GM18511 (cell line): ENCODE results near the gene BTN1A1.
A peak's percentile ranks its signal among the peaks of the same experiment; 100 is the strongest.
"Not testable (repeated sequence)": the region's sequence is repeated elsewhere in the genome, so short reads cannot be mapped to it uniquely, and the experiment has no call there.

Source experiments
- ATAC-seq: cut with Tn5 transposase; IDR thresholded peaks from one replicate; pipeline ENCODE4 v1.9.1; 2021; ENCODE audit warnings: mild to moderate bottlenecking, moderate library complexity; ENCODE audit not compliant: unreplicated experiment

BTN1A1 gene, protein sequence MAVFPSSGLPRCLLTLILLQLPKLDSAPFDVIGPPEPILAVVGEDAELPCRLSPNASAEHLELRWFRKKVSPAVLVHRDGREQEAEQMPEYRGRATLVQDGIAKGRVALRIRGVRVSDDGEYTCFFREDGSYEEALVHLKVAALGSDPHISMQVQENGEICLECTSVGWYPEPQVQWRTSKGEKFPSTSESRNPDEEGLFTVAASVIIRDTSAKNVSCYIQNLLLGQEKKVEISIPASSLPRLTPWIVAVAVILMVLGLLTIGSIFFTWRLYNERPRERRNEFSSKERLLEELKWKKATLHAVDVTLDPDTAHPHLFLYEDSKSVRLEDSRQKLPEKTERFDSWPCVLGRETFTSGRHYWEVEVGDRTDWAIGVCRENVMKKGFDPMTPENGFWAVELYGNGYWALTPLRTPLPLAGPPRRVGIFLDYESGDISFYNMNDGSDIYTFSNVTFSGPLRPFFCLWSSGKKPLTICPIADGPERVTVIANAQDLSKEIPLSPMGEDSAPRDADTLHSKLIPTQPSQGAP

GRCh38 chr6:26500102-26500501 lies at the start of gene BTN1A1:
BTN1A1 (plus strand) TSS chr6:26500303; CDS start chr6:26501287, 984 bp downstream.
- no peak for ATAC-seq

DNA sequence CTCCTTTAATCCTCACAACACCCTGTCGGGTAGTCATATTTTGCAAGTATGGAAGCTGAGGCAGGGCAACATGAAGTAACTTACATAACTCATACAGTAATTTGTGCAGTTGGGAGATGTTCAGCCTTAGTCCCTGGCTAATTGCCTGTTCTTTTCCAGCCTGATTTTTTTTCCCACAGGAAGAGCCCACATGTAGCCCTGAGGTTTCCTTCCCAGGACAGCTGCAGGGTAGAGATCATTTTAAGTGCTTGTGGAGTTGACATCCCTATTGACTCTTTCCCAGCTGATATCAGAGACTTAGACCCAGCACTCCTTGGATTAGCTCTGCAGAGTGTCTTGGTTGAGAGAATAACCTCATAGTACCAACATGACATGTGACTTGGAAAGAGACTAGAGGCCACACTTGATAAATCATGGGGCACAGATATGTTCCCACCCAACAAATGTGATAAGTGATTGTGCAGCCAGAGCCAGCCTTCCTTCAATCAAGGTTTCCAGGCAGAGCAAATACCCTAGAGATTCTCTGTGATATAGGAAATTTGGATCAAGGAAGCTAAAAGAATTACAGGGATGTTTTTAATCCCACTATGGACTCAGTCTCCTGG lies 47.4 kb upstream of the BTN1A1 start:
- no peak for ATAC-seq

DNA sequence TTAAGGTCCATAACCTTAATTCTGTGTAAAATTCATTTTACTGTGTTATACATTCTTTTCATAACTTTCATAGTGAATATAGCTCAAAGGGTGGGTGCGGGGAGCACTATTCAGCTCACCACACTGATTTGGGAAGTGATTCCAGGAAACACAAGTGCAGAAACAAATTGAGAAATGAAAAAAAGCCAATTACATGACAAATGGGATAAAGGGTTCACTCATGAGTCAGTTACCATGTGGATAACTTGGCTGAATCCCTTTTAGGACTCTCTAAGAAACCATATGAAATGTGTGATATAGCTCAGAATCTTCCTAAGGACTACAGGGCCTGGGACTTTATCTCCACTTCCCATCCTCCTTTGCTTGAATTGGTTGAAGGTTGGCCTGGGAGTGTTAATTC lies 45.5 kb upstream of the BTN1A1 start:
- ATAC-seq, result no peak

- no peak for ATAC-seq
These were observed 44.6 kb upstream of the BTN1A1 start for GRCh38 chr6:26455357-26455970.

DNA sequence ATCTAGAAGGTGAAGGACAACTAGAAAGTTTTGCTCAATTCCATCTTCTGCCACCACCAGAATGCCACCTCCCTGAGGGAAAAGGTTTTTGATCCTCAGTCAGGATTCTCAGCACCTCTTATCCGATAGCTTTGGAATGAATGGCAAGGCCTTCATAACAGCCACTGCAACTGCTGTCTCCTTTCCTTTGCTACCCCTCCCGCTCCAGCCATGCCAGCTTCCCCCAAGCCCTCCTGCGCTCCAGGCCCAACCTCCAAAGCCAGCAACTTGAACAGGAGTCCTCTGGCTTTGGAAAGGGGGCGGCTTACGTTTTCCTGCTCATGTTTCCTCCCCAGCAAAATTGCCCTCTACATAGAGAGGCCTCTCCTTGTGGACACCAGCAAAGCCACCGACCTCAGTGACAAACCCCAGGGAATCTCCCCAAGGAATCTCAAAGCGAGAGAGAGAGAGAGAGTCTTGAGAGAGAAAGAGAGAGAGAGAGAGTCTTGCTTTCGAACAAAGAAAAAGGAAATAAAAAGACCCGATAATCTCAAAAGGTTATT lies 42.8 kb upstream of the BTN1A1 start:
- peak; percentile 31 for ATAC-seq

GRCh38 chr6:26457806-26458688 lies 42.1 kb upstream of the BTN1A1 start, which contains the start of gene BTN2A1:
BTN2A1 (plus strand) TSS chr6:26457955; CDS start chr6:26458637, 682 bp downstream.
- peak; percentile 99 for ATAC-seq

- ATAC-seq, result no peak
These were observed 40.9 kb upstream of the BTN1A1 start for GRCh38 chr6:26459023-26459810.

DNA sequence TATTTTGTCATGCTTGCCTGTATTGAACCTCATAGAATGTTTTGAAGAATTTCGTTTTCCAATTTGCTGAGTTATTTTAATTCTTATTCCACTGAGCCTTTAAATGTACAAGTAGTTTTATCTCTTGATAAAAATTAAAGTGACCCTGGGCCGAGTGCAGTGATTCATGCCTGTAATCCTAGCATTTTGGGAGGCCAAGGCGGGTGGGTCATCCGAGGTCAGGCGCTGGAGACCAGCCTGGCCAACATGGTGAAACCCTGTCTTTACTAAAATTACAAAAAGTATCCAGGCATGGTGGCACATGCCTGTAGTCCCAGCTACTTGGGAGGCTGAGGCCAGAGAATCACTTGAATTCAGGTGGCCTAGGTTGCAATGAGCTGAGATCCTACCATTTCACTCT lies 38.8 kb upstream of the BTN1A1 start:
- not testable (repeated sequence) for ATAC-seq

GRCh38 chr6:26464014-26464413 lies 36.1 kb upstream of the BTN1A1 start:
- ATAC-seq, result no peak

- no peak for ATAC-seq
These were observed 35.5 kb upstream of the BTN1A1 start for GRCh38 chr6:26464416-26465131.

DNA sequence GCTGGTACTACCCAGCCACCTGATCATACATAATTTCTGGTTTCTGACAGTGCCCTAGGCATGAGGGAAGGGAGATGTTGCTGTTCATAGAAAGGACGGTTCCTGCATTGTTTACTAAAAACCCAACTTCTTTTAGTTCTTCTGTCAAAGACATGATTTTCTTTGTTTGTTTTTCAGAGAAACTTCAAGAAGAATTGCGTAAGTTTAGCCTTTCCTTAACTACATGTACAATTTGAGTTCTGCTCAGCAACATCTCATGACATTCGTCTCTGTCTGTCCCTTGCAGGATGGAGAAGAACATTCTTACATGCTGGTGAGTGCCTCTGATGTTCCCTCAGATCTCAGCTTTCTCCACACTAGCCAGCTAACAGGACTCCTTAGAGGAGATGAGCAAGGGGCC lies 34.3 kb upstream of the BTN1A1 start:
- ATAC-seq, result no peak

- ATAC-seq, result no peak
These were observed 31.3 kb upstream of the BTN1A1 start for GRCh38 chr6:26468829-26469228.

DNA sequence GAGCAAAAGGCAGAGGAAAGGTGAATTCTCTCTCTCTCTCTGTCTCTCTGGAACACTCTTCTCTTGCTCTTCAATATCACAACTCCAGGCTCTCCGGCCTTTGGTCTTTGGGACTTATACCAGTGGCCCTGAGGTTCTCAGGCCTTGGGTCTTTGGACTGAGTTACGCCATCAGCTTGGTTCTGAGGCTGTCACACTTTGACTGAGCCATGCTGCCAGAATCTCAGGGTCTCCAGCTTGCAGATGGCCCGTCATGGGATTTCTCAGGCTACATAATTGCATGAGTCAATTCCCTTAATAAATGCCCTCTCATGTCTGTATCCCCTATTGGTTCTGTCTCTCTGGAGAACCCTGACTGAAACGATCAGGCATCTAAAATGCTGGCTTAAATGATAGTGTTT lies 29.5 kb upstream of the BTN1A1 start:
- ATAC-seq, result no peak

DNA sequence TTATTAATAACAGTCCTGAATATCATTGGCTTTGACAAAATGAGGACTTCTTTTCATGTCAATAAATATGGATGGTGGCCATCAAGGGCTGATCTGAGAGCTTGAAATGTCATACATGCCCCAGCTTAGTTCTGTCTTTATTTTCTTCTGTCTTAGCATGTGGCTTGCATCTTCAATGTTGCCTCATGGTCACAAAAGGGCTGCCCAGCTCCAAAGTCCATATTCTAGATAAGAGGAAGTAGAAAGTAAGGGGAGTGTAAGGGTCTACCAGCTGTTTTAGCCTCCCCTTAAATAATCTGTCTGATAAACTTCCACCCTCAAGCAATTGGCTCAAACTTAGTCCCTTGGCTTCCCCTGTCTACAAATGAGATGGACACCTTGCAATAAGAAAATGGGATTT lies 28.1 kb upstream of the BTN1A1 start:
- no peak for ATAC-seq

- no peak for ATAC-seq
These were observed 27.4 kb upstream of the BTN1A1 start for GRCh38 chr6:26472549-26473290.

- ATAC-seq, result no peak
These were observed 26.7 kb upstream of the BTN1A1 start for GRCh38 chr6:26473429-26473757.

DNA sequence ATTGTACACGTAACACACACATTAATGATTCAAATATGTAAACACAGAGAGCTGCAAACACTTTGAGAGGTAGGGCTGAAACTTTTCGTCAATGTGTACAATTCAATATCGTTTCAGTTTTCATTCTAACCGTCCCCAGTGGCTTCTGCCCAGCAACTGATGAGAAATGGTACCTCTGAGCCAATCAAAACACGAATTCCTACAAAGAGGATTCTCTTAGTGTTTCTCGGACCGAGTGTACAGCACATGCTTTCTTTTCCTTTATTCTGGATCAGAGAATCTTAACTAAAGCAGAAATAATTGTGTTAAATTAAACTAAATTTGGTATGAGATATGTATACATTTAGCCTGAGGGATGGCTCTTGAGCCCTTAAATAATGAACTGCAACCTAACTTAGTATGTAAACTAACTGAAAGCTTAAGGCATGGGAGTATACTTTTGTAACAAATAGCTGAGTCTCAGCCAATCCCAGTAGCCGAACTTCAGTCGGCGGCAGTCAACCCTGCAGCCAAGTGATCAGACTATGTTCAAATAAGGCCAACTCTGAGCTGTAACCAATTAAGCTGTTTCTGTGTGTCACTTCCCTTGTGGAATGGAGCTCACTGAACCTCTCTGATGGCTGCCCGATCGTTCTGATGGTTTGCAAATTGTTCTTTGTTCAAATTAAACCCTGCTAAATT lies 26.2 kb upstream of the BTN1A1 start:
- peak; percentile 92 for ATAC-seq

DNA sequence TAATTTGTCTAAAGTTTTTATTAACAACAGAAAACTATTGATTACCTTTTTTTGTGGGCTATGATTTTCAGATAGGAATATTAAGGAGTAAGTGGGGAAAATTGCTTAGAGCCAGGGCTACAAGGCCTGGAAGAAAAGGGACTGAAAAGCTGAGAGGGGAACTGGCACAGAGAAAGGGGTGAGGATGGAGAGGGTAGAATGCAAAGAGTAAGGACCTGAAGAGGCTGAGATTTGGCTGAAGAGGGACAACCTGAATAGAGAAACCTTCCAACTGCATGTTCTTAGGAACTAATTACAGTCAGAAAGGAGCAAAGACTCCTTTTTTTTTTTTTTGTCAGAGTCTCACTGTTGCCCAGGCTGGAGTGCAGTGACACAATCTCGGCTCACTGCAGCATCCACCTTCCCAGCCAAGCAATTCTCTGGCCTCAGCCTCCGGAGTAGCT lies 25.6 kb upstream of the BTN1A1 start:
- ATAC-seq, result no peak
